HG02678 (cell line): ENCODE data around the gene SH2D3A.
"Not testable (repeated sequence)": the region's sequence is repeated elsewhere in the genome, so short reads cannot be mapped to it uniquely, and the experiment has no call there.

Source experiments
- ATAC-seq: cut with Tn5 transposase; IDR thresholded peaks from one replicate; pipeline ENCODE4 v1.9.1; 2021; ENCODE audit warnings: mild to moderate bottlenecking, moderate library complexity; ENCODE audit not compliant: unreplicated experiment

The SH2D3A gene

GRCh38 chr19:6710273-6711077 lies 56.8 kb downstream of the SH2D3A start:
- ATAC-seq, result no peak

- no peak for ATAC-seq
Observed at GRCh38 chr19:6709549-6709948, 57.7 kb downstream of the SH2D3A start.

DNA sequence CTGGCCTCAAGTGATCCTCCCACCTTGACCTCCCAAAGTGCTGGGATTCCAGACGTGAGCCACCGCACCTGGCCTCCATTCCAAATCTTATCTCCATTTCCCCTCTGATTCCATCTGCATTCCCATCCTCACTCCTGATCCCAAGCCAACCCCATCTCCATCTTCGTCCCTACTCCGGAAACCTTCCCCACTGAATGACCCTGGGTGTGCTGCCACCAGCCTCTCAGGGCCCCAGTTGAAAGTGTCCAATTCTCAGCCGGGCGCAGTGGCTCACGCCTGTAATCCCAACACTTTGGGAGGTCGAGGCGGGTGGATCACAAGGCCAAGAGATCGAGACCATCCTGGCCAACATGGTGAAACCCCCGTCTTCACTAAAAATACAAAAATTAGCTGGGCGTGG lies 58.3 kb downstream of the SH2D3A start:
- ATAC-seq, result not testable (repeated sequence)

DNA sequence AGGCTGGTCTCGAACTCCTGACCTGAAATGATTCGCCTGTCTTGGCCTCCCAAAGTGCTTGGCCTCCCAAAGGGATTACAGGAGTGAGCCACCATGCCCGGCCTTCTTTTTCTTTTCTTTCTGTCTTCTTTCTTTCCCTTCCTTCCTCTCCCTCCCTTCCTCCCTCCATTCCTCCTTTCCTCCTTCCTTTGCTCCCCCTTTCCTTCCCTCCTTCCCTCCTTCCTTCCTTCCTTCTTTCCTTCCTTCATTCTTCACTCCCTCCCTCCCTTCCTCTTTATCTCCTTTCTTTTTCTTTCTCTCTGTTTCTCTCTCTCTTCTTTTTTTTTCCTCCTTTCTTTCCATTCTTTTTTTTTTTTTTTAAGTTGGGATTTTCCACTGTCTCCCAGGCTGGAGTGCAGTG lies 58.9 kb downstream of the SH2D3A start:
- no peak for ATAC-seq

GRCh38 chr19:6707658-6708018 lies 59.6 kb downstream of the SH2D3A start:
- no peak for ATAC-seq

DNA sequence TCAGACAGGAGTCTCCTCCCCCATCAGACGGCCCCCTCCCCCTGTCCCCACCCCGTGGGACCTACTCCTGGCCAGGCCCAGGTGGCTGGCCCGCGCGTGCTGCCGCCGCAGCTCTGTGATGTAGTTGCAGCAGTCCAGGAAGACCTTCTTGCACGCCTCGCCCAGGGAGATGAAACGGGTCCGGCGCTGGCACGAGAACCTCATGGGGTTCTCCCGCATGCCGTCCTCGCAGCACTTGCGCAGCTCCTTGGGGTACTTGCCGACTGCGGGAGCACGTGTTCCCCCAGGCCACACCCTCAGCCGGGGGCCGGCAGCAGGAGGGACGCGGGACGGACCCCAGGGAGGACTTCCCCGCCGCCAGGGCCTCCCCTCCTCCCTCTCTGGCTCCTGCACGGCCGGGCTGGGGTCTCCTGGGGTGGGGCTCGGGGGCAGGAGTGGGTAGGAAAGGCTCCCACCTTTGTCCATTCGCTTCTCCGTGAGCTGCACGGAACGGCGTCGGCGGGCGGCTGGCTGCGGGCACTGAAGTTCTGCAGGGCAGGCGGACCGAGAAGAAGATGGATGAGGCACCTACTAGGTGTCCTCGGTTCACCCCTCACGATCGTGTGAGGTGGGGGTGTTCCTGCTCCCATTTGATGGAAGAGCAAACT lies 60.1 kb downstream of the SH2D3A start:
- ATAC-seq, result no peak

GRCh38 chr19:6706633-6706958 lies 60.6 kb downstream of the SH2D3A start:
- no peak for ATAC-seq

DNA sequence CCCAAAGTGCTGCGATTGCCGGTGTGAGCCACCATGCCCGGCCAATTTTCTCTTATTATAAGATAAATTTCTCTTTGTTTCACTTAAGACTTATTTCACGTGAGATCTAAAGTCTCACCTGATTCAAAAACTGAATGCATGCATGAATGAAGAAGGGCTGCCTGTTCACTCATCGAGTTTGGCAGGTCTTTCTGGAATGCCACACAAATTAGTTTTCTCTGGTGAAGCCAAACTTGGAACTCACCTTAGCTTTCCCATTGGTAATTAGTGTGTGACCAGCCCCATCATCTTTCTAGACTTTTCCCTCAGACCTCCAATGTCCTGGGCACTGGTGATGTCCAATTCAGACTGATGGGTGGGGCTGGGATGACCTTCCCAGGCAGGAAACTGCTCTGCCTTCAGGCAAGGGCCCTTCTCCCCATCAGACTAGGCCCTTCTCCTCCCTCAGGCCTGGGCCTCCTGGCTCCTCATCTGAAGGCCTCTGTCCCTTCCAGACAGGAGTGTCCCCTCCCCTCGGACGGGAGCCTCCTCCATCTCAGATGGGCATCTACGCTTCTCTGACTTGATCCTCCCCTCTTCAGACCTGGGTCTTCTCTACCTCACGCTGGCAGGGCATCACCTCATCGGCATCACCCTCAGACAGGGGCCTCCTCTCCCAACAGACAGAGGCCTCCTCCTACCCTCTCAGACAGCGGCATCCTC lies 61.2 kb downstream of the SH2D3A start:
- ATAC-seq, result no peak
